ENCODE measurements around the gene CACNA1G. TPM values are rescaled to one million over a fixed set of nuclear protein-coding genes. Genes with fewer than 3 reads are reported as not detected.

CACNA1G gene
- total and polyA plus RNA-seq, 8 donors = 0.50 to 38.2 (median 19.5) TPM

- no peak for DNase-seq
- Histone ChIP-seq H3K27me3 (peaks cover 0 to 20% of the 10 kb centered on the region in 2 donors), H3K27ac (no peak overlapping the region), H3K9me3 (no peaks in the 10 kb centered on the region), H3K4me1 (peaks cover 0 to 9% of the 10 kb centered on the region in 2 donors), H3K36me3 (no peaks in the 10 kb centered on the region), H3K4me3 (no peak overlapping the region)
- no peak for ATAC-seq
- intact Hi-C loops (cut with DNase I) = no loop called here
- TF ChIP-seq, protein P1, sequence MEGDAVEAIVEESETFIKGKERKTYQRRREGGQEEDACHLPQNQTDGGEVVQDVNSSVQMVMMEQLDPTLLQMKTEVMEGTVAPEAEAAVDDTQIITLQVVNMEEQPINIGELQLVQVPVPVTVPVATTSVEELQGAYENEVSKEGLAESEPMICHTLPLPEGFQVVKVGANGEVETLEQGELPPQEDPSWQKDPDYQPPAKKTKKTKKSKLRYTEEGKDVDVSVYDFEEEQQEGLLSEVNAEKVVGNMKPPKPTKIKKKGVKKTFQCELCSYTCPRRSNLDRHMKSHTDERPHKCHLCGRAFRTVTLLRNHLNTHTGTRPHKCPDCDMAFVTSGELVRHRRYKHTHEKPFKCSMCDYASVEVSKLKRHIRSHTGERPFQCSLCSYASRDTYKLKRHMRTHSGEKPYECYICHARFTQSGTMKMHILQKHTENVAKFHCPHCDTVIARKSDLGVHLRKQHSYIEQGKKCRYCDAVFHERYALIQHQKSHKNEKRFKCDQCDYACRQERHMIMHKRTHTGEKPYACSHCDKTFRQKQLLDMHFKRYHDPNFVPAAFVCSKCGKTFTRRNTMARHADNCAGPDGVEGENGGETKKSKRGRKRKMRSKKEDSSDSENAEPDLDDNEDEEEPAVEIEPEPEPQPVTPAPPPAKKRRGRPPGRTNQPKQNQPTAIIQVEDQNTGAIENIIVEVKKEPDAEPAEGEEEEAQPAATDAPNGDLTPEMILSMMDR (IDR thresholded peaks at IDR 0.05) = no peak
Measured at GRCh38 chr17:50603340-50603739, 42.8 kb downstream of the CACNA1G start.

DNA sequence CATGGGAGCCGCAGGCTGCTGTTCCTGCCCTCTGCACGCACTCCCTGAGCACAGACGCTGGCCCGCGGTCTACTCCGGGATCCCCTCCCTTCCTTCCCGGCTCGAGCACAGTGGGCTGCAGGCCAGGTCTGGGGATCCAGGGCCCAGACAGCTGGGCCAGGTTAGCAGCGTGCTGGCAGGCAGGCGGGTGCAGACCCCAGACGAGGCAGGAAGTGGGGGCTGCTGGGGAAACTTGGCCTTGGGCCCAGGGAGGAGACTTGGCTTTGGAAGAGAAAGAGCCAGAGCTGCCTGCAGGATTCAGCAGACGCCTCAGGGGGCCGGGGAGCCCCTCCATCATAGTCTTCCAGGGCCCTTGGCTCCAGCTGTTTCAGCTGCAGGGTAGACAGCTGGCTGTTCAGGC lies 44.0 kb downstream of the CACNA1G start:
- no peak overlapping the region for H3K27ac ChIP-seq
- intact Hi-C loops (cut with DNase I) = no loop called here
- TF ChIP-seq, protein P1 (IDR thresholded peaks at IDR 0.05) = no peak
- peaks cover 0 to 9% of the 10 kb centered on the region in 2 donors for H3K4me1 ChIP-seq
- DNase-seq (peak in 3 of 4 donors; percentile 61 to 98 (median 96)), ATAC-seq (peak; percentile 70)
- no peaks in the 10 kb centered on the region for H3K36me3 ChIP-seq
- H3K27me3 ChIP-seq = peaks cover 0 to 26% of the 10 kb centered on the region in 2 donors
- no peaks in the 10 kb centered on the region for H3K9me3 ChIP-seq
- H3K4me3 ChIP-seq = no peak overlapping the region

DNA sequence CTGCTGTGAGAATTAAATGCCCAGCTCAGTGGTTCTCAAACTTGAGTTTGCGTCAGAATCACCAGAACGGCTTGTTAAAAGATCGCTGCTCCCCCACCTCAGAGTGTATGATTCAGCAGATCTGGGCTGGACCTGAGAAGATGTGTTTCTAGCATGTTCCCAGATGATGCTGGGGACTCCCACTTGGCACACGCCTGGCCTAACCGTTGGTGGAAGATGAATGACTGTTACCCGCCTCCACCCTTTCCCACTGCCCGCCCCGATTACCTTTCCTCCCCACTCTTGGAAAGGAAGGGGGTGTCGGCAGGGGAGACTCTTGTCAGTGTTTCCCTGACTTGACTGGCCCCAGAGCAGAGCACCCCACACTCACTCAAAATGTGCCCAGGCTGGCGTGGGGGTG lies 44.9 kb downstream of the CACNA1G start:
- Histone ChIP-seq H3K9me3 (no peaks in the 10 kb centered on the region), H3K27ac (no peak overlapping the region), H3K36me3 (no peaks in the 10 kb centered on the region), H3K4me1 (peaks cover 0 to 9% of the 10 kb centered on the region in 2 donors), H3K4me3 (no peak overlapping the region), H3K27me3 (peaks cover 0 to 31% of the 10 kb centered on the region in 2 donors)
- ATAC-seq (peak; percentile 13), DNase-seq (no peak)
- intact Hi-C loops (cut with DNase I) = no loop called here
- TF ChIP-seq, protein P1 (IDR thresholded peaks at IDR 0.05) = no peak

DNA sequence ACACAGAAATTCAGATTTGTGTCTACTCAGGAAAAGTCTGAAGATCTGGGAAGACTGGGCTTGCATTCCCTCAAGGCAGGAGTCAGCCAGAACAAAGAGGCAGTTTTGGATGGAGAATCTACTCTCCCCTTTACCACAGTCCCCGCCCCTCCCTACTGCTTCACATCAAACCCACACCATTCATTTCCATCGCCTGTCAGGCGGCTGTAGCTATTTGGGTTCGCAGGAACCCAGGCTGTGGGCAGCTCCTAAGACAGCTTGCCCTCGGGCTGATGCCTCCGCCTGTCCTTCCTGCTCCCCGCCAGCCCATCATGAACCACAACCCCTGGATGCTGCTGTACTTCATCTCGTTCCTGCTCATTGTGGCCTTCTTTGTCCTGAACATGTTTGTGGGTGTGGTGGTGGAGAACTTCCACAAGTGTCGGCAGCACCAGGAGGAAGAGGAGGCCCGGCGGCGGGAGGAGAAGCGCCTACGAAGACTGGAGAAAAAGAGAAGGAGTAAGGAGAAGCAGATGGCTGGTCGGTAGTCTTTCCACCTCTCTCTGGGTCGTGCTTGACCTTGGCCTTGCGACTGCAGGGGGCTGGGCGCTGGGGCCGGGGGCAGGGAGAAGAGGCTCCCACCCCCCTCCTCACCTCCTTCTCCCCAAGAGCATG lies 47.1 kb downstream of the CACNA1G start:
- H3K36me3 ChIP-seq = no peaks in the 10 kb centered on the region
- peak in 1 of 4 donors; percentile 73 for DNase-seq
- H3K9me3 ChIP-seq = no peaks in the 10 kb centered on the region
- ATAC-seq = no peak
- no peak overlapping the region for H3K4me3 ChIP-seq
- no peak overlapping the region for H3K27ac ChIP-seq
- H3K27me3 ChIP-seq = peaks cover 0 to 31% of the 10 kb centered on the region in 2 donors
- intact Hi-C loops (cut with DNase I) = no loop called here
- TF ChIP-seq, protein P1 (IDR thresholded peaks at IDR 0.05) = no peak
- H3K4me1 ChIP-seq = peaks cover 0 to 9% of the 10 kb centered on the region in 2 donors

DNA sequence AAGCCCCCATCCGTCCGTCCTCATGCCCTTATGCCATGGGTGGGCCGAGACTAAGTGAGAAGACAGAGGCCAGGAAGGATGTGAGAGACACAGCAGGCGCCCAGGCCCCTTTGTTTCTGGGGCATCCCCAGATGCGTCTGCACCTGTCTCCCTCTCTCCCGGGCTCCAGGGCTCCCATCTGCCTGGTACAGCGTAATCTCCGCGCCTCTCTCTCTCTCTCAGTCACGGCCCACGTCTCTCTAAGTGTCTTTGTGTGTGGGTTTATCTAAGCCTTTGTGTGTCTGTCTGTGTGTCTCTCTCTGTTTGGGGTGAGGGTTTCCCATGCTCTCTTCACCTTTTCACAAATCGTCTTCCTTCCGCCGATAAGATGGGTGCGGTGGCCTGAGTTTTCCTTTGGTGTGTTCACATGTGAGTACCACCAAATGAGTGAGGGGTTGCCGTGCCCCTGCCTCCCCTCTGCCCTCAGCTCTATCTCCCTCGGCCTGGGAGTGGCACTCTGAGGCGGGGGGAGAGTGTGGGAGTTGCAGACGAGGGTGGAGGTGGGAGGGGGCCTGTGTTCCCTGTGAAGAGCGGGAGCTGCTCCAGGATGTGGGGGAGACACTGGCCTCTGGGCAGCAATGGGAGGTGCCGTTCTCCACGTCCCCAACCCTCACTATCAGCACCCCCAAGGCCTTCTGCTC lies 48.3 kb downstream of the CACNA1G start:
- no peaks in the 10 kb centered on the region for H3K9me3 ChIP-seq
- peaks cover 0 to 42% of the 10 kb centered on the region in 2 donors for H3K27me3 ChIP-seq
- H3K4me3 ChIP-seq = no peak overlapping the region
- H3K27ac ChIP-seq = no peak overlapping the region
- H3K36me3 ChIP-seq = no peaks in the 10 kb centered on the region
- ATAC-seq (no peak), DNase-seq (peak in 1 of 4 donors; percentile 51)
- TF ChIP-seq, protein P1 (IDR thresholded peaks at IDR 0.05) = no peak
- intact Hi-C loops (cut with DNase I) = no loop called here
- peaks cover 0 to 9% of the 10 kb centered on the region in 2 donors for H3K4me1 ChIP-seq

Data from left lung (tissue), 10 donors.